Suppressor macrophage treated with lipopolysaccharide for 1 hour (primary cell): ENCODE results near the gene SMC5.
"Not testable (repeated sequence)": the region's sequence is repeated elsewhere in the genome, so short reads cannot be mapped to it uniquely, and the experiment has no call there.

Experiments
- DNase-seq, 3 donors: peaks; one replicate each; pipeline ENCODE4 v3.0.0-alpha.2; 2020 to 2022

The SMC5 gene

DNA sequence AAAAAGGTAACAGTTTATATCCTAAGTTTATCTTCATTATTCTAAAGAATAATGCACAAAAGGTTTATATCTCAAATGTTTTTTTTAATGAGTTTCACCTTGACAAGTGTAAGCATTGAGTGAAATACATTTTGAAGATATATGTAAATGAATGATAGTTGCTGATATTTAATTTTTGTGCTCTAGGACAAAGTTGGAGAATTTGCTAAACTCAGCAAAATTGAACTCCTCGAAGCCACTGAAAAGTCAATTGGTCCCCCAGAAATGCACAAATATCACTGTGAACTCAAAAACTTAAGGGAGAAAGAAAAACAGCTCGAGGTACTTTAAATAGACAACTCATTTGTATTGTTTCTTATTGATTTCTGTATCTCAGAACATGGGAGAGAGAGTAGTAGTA, 19.5 kb downstream of the SMC5 start:
- DNase-seq = no peak

DNA sequence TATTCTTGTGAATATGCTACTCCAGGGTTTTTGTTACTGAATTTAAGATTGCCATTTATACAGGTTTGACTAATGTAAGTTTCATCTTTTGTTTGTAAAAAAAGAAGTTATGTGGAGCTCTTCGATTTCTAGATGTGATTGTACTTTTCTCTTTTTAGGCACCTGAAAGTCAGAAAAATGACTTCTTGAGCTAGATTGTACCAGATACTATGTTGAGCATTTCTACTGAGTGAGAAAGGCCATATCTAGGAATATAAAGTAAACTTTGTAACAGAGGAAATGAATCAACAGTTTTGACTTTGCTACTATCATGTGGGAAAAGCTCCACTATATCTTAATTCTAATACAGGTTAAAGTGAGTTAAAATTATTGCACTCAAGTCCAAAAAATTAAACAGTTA, 25.1 kb downstream of the SMC5 start:
- no peak for DNase-seq

DNA sequence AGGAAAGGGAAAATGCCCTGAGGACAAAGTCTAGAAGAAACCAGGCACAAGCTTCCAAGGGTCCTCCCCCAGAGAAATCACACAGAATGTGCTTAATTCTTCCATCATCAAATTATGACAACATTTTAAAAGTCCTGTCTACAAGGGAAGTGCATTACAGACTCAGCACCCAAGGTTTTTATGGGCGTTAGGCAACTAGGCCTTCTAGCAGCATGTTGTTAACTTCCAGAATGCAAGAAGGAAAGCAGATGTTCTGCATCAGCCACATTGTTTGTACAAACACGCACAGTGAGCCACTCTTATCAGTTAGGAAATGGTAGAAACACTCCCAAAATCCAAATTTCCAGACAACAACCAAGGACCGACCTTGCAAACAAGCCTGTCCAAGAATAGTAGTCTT, 26.5 kb downstream of the SMC5 start:
- no peak for DNase-seq

DNA sequence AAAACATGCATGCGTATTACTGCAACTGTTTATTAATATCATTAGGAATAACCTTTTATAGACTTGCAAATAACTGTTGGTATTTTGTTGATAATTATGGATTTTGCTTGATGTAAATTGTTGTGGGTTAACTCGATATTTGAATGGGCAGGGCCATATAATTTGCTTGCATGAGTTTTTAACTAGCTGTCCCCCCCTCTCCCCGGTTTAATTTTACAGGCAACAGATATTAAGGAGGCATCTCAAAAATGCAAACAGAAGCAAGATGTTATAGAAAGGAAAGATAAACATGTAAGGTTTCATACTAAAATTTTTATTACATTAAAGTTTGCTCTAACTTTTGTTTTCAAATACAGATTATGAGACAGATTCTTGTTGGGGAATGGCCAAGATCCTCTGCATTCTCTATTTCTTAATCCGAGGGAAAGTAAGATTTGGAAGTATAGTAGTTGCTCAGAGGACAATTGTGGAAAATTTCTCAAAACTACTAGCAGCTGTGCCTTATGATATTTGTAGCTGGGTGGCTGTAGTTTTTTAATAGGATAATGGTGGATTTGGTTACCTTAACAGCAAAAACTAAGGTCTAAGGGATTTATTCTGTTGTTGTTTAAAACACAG, 27.3 kb downstream of the SMC5 start:
- DNase-seq = no peak

DNA sequence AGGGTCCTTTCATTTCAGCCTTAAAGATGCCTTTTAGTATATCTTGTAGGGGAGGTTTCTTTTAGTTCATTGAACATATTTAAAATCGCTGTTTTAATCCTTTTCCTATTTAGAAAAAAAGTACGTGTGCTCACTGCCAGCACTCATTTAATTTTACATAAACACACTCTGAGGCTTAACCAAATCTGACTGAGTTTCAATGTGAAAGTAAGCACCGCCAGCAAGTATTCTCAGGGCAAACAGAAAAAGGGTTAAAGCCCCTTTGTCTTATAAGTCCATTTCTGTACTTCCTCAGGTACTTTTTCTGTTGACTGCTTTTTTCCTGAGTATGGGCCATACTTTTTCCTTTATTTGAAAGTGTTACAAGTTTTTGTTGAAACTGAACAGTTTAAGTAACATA, 31.8 kb downstream of the SMC5 start:
- no peak for DNase-seq

DNA sequence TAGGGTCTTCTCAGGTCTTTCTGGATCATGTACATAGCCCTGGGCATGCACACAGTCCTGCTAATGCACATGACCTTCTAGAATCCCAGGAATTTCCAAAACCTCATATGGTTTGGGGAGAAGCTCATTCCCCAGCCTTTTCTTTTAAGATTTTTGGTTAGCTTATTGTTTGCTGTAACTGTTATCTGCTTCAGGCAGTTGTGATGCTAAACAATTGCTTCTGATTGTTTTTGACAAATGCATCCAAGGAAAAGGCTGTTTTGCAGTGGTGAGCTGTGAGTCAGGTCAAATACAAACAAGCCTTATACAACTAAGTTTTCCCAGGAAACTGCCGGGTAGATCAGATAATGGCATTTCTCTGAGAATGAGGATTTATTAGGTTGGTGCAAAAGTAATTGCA, 32.7 kb downstream of the SMC5 start:
- DNase-seq = no peak

DNA sequence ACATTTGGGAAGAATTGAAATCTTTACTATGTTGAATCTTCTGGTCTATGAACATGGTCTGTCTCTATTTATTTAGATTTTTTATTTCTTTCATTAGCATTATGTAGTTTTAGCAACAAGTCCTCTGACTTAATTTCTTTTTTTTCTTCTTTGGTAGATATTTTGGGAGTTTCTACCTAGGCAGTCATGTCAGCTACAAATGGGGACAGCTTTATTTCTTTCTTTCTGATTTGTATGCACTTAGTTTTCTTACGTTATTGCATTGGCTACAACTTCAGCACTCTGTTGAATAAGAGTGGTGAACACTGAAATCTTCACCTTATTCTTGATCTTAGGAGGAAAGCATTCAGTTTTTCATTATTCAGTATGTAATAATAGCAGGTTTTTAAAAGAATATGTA, 33.5 kb downstream of the SMC5 start:
- DNase-seq = no peak

DNA sequence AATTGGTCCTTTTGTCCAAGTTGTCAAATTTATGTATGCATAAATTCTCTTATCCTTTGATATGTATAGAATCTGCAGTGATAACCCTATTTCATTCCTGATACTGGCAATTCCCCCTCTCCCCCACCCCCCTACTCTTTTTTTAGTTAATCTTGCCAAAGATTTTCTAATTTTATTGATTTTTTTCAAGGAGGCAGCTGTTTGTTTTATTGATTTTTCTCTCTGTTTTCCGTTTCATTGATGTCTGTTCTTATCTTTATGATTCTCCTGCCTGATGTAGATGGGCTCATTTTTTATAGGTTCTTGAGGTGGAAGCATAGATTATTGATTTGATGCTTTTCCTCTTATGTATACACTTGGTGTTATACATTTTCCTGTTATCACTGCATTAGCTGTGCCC, 34.4 kb downstream of the SMC5 start:
- no peak for DNase-seq

DNA sequence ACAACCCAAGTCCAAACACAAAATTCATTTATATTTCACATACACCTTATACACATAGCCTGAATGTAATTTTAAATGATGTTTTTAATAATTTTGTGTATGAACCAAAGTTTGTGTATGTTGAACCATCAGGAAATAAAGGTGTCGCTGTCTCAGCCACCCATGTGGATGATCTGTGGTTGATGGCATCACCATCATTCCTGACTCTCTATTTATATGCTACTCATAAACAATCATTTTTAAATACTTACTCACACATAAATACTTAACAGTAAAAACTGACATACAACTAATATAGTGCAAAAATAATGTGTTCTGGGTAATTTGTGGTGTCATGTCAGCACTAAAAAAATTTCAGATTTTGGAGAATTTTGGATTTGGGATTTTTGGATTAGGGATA, 38.4 kb downstream of the SMC5 start:
- no peak for DNase-seq

DNA sequence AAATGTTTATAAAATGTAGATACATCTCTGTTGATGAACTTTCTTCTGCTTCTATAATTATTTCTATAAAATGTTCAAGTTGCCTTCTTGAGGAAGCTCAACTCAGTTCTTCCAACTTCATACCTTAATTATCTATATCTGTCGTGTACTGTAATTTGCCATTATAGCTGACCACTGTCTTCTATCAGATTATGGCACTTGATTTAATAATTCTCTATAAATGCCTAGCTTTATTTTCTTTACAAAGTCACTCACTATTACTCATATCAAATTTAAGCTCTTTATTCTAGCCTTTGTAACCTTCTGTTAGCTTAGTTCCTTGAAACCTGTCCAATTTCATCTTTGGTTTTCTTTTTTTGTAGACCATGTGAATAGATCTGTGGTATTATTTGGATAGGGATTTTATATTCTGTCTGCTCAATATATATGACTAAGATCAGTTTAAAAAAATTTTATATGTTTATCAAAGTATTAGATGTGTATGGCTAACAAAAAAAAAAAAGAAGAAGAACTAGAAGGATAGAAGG, 39.5 kb downstream of the SMC5 start:
- no peak for DNase-seq

DNA sequence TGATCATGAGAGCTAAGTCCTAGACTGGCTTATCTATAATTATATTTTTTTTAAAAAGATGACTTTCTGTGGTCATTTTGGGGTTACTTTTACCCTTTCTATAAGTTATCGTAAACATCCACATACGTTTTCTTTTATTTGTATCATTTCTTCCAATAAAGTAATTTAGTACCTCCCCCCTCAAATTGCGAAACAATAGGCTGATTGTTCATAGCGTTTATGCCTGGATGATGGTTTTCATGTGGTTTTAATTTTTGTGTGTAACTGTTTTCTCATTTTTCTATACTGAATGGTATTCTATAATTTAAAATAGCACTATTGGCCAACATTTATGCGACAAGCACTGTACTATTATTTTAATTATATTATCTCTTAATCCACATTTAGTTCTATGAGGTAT, 44.5 kb downstream of the SMC5 start:
- no peak for DNase-seq

DNA sequence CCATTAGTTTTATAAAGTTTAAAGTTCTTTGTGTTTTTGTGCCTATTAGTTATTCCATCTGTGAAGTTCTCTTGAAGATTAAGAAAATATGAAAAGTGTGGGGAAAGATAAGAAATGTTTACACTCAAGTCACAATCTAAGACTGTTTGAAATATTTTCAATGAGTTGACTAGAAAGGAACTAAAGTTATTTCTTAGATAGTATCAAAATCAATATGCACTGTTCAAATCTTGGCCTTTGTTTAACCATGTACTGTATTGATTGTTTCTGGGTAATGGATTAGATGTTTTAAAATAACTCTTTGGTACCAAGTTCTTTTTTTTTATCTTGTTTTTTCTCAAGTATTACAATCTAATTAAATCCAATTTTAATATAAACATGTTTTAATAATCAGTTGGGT, 46.0 kb downstream of the SMC5 start:
- DNase-seq = no peak

DNA sequence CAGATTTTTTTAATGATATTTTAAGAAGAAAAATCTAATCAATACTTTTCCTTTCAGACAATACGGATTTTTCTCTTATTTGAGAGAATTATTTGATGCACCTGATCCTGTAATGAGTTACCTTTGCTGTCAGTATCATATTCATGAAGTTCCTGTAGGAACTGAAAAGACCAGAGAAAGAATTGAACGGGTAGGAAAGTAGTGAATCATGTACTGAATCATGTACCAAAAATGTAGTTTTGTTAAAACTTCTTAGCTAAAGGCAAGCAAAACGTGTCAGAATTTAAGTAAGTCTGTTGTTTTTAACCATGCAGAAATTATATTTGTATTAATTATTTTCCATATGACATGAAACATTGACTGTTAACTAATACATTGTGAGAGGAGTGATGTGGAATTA, 56.6 kb downstream of the SMC5 start:
- no peak for DNase-seq

DNA sequence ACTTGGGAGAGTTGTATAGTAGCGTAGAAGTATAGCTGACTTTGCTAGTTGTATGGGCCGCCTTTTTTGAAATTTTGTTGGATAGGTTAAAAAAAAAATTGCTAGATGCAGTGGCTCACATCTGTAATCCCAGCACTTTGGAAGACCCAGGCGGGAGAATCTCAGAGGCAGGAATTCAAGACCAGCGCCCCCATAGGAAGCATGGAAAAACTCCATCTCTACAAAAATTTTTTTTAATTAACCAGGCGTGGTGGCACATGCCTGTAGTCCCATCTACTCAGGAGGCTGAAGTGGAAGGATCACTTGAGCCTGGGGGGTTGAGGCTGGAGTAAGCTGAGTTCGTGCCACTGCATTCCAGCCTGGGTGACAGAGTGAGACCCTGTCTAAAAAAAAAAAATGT, 59.2 kb downstream of the SMC5 start:
- DNase-seq = no peak

DNA sequence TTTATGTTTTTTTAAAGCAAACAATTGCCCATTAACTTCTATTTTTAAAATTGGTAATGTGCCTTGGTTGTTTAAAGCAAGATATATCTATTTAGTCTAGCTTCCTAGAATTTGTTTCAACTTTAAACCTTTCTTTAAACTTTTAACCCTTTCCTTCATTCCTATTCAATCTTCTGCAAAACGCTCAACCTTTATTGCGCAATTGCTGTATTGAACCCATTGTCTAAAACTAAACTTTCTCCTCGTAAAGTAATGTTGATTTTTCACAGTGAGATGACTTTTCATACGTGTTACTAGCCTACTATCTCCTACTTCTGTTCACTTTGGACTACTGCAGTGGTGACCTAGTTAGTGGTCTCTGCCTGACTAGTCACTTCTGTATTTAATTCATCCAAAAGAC, 63.3 kb downstream of the SMC5 start:
- no peak for DNase-seq

DNA sequence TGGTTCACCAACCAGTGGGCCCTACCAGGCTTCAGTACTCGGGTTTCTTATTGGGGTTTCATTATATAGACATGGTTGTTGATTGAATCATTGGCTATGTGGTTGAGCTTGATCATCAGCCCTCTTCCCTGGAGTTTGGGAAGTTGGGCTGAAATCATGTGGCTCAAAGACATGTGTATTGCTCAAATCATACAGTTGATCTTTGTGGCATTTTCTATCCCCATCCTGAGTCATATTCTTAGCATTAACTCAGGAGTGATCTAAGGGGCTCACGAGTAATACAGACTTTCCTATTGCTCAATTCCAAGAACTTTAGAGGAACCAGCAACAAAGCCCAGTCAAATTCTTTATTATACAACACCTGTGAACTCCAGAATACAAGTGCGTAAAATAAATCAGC, 66.2 kb downstream of the SMC5 start:
- peak; percentile 64 to 82 (median 74) for DNase-seq

DNA sequence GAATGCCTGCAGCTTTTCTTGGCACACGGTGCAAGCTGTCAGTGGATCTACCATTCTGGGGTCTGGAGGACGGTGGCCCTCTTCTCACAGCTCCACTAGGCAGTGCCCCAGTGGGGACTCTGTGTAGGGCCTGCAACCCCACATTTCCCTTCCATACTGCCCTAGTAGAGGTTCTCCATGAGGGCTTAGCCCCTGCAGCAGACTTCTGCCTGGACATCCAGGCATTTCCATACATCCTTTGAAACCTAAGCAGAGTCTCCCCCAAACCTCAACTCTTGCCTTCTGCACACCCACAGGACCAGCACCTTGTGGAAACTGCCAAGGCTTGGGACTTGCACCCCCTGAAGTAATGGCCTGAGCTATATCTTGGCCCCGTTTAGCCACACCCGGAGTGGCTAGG, 69.8 kb downstream of the SMC5 start:
- not testable (repeated sequence) for DNase-seq

DNA sequence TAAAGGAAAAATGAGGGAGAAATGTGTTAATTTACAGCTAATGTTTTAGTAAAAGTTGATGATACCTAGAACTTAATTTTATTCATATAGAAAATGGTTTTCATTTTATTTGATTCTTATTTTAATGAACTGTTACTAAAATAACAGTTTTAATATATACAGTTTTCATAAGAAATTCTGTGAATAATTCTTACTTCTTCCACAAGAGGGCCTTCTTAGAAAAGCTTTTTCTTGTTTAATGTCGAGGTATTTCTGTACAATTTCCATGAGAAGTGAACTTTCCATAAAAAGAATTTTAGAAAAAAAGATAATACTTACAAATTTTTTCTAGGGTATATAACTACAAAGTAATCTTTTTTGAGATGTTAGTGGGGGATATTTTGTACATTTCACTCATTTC, 81.8 kb downstream of the SMC5 start:
- DNase-seq = peak; percentile 39 to 79 (median 70)

DNA sequence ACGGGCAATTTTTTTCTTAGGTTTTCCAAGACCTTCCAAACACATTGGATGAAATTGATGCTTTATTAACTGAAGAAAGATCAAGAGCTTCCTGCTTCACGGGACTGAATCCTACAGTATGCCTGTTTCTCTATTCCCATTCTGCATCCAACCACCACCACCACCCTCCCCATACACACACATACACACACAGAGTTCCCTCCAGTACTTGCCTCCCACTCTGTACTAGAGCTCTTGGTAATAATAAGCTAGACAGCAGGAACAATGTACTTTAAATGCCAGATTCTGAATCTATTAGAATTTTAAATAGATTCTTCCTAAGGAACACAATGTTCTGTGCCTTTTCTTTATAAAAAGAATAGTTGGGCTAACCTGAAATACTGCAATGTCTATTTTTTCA, 88.3 kb downstream of the SMC5 start:
- no peak for DNase-seq

DNA sequence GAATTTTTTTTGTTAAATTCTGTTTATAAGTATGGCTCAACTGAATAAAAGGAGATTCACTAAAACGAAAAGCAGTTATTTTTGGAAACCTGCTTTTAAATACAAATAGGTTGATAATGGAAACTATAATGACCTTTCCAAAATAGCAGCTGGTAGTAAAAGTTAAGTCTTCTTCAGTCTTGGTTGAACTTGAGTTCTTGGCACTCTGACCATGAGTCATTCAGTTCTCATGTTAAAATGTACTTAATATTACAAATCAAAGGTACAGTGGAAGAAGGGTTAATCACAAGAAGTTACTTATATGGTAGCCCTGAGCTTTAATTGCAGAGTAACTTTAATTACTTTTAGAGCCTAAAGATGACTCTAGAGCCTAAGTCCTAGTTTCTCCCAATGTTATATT, 93.6 kb downstream of the SMC5 start:
- no peak for DNase-seq

DNA sequence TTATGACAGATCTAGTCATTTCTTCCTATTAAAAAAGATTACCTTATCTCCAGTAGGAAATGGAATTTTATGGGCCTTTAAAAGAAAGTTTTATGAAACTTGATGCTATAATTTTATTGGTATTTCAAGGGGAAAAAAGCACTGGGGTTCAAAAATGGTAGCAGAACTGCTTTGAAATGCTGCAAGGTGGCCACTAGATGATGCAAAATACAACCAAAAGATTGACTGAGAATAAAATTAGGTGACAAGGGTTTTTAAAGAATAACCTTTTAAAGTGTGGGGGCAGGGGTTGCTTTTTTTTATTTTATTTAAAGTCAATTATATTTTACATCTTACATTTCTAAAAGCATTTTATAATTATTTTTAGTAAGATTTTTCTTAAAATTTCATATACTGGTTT, 94.0 kb downstream of the SMC5 start:
- peak; percentile 8 to 41 (median 28) for DNase-seq

DNA sequence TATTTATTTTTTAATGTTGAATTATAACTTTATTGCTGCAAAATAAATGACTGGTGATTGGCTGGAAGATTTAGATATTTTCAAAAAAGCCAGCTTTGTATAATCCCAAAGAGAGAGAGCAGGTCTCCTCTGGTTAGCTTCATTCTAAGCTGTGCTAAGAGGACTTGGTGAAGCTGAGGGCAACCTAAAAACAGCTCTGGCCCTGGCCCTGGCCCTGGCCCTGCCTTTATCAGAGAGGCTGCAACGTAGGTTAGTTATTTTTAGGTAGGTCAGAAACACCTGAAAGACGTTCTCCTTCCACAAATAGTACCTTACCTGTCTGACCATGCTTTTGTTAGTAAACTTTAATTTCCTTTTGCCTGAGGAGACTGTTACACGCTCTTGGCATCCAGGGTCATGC, 97.0 kb downstream of the SMC5 start:
- no peak for DNase-seq

DNA sequence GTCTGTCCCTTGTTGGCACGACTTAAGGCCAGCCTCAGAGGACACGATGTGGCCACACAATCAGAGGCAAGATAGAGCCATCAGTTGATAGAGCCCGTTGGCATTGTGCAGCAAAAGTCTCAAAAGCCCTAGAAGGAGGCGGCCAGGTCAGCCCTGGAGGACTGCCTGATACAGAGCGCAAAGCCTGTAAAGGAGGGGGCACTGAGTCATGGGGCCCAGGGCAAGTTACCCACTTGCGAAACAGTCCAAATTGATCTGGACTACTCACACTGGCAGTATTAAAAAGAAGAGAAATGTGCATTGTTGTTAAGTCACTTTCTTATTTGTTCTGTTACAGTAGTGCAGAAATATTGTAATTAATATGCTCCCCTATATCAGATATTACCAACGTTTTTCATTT, 104.2 kb downstream of the SMC5 start:
- DNase-seq = no peak

DNA sequence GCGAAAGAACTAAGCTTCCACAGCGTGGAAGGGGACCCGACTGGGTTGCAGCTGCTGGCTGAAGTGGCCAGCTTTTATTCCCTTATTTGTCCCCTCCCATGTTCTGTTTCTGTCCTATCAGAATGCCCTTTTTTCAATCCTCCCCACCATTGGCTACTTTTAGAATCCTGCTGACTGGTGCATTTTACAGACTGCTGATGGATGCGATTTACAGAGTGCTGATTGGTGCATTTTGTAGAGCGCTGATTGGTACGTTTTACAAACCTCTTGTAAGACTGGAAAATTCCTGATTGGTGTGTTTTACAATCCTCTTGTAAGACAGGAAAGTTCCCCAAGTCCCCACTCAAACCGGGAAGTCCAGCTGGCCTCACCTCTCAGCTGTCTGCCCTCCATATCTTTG, 105.0 kb downstream of the SMC5 start:
- peak in 2 of 3 donors; percentile 9 to 23 for DNase-seq

DNA sequence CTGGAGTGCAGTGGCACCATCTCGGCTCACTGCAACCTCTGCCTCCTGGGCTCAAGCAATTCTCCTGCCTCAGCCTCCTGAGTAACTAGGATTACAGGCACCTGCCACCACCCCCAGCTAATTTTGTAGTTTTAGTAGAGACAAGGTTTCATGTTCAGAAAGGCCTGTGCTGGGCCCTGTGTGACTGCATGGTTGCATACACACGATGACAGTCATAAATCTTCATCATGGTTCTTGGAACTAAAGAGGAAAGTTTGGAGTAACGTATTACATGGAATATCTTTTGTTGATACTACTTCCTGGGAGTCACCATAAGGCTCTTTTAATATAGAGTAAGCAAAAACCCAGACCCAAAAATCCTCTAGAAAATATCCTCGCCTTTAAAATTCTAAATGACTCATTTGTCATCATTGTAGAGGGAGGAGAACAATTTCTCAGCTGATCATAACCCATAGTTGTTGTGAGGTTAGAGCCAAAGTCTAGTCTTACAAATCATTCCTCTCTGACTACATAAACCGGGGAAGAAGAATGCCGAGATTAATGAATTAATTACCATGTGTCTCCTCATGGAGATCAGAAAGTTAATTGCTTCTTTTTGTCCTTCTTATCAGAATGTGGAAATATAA, 108.6 kb downstream of the SMC5 start:
- DNase-seq = no peak
